ENCODE data around the gene GAP43. TPM values are rescaled to one million over a fixed set of nuclear protein-coding genes. Genes with fewer than 3 reads are reported as not detected.

The GAP43 gene
- total and polyA plus RNA-seq, 7 experiments from 2014 or later: not detected

DNA sequence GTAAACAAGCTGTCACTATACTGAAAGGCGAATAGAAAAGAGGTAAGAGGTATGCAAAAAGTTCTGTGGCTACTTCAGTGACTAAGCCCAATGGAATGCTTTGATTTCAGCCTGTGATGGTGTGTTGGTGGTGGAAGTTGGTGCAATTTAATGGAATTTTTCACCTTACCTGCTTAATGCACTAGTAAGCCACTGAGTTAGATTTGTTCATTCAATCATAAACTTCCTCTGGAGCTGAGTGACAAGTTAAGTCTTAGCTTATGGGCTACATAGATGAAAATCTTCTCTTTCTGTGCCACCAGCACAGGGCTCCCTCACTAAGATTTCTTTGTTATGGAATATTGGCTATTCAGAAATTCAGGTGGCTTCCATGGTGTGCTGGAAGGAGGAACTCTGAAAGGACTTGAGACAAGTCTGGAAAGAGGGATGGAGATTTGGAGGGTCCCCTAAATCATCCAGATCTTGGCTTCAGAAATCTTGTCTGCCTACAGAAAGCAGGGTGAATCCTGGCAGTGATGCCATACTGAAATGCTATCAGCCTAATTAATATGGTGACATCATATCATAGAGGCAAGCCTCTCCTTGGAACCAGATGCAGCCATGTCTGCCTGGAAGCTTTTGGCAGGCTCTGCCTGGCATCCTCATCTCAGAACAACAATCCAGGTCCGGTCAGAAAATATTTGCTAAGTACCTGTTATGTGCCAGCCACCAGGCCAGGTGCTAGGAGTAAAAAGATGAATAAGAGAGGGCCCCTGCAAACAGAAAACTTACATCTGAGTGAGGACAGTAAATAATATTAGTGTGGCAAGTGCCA lies 8.1 kb upstream of the GAP43 start:
- no peaks in the 10 kb centered on the region for H3K4me1 Mint-ChIP-seq
- Histone ChIP-seq H3K4me1 (ENCODE audit: control insufficient read depth in 2 of 2, insufficient read depth in 2 of 2, low read length in 2 of 2) (no peaks in the 10 kb centered on the region), H3K4me3 (ENCODE audit: low read length) (no peak overlapping the region), H3K27me3 (ENCODE audit: control insufficient read depth in 2 of 2, insufficient read depth in 2 of 2, low read length in 2 of 2) (no peaks in the 10 kb centered on the region), H3K27ac (ENCODE audit: low read depth, low read length) (no peak overlapping the region), H3K9me3 (ENCODE audit: control insufficient read depth in 2 of 3, low read length in 3 of 3) (no peaks in the 10 kb centered on the region), H3K36me3 (ENCODE audit: control insufficient read depth in 2 of 3, insufficient read depth in 3 of 3, low read length in 3 of 3) (no peaks in the 10 kb centered on the region)
- ChIA-PET POLR2A (no interaction called here), CTCF (no interaction called here)
- DNase-seq: no peak
- H3K27me3 Mint-ChIP-seq: peaks cover 2 to 30% (median 22%) of the 10 kb centered on the region in 5 donors
- no peak overlapping the region for H3K4me3 Mint-ChIP-seq
- no peak for ATAC-seq
- no peaks in the 10 kb centered on the region for H3K36me3 Mint-ChIP-seq
- intact Hi-C loops (cut with micrococcal nuclease): no loop called here
- peaks cover 0 to 4% (median 0%) of the 10 kb centered on the region in 11 donors for H3K9me3 Mint-ChIP-seq
- H3K27ac Mint-ChIP-seq: no peak overlapping the region

GRCh38 chr3:115616461-115616860 lies 6.8 kb upstream of the GAP43 start:
- Mint-ChIP-seq H3K27ac (no peak overlapping the region), H3K27me3 (peaks cover 0 to 29% (median 20%) of the 10 kb centered on the region in 5 donors), H3K9me3 (peaks cover 0 to 4% (median 0%) of the 10 kb centered on the region in 11 donors), H3K4me3 (no peak overlapping the region), H3K36me3 (no peaks in the 10 kb centered on the region), H3K4me1 (no peaks in the 10 kb centered on the region)
- H3K9me3 ChIP-seq (ENCODE audit: control insufficient read depth in 2 of 3, low read length in 3 of 3): no peaks in the 10 kb centered on the region
- ATAC-seq (no peak), DNase-seq (no peak)
- intact Hi-C loops (cut with micrococcal nuclease): no loop called here
- CTCF ChIA-PET: no interaction called here
- H3K4me3 ChIP-seq (ENCODE audit: low read length): no peak overlapping the region
- no peaks in the 10 kb centered on the region for H3K4me1 ChIP-seq (ENCODE audit: control insufficient read depth in 2 of 2, insufficient read depth in 2 of 2, low read length in 2 of 2)
- POLR2A ChIA-PET: no interaction called here
- H3K27me3 ChIP-seq (ENCODE audit: control insufficient read depth in 2 of 2, insufficient read depth in 2 of 2, low read length in 2 of 2): no peaks in the 10 kb centered on the region
- H3K36me3 ChIP-seq (ENCODE audit: control insufficient read depth in 2 of 3, insufficient read depth in 3 of 3, low read length in 3 of 3): no peaks in the 10 kb centered on the region
- H3K27ac ChIP-seq (ENCODE audit: low read depth, low read length): no peak overlapping the region

DNA sequence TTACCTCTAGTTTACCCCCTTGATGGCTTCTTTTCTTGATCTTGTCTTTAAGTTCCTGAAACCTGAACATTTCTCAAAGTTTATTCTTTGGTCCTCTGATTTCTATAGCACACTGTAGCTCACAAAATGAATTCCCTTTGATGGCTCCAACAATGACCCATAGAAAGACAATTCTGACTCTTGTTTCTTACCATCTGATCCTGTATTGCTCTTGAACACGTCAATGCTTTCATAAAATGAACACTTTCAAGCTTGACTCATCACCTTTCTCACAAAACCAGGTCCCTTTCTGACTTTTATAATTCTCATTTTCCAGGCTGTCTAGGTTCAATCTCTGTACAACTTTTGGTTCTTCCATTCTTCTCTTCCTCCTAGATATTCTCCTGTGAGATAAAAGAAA lies 5.7 kb upstream of the GAP43 start:
- H3K27me3 Mint-ChIP-seq: peaks cover 6 to 23% (median 19%) of the 10 kb centered on the region in 5 donors
- Histone ChIP-seq H3K36me3 (ENCODE audit: control insufficient read depth in 2 of 3, insufficient read depth in 3 of 3, low read length in 3 of 3) (no peaks in the 10 kb centered on the region), H3K4me3 (ENCODE audit: low read length) (no peak overlapping the region), H3K27me3 (ENCODE audit: control insufficient read depth in 2 of 2, insufficient read depth in 2 of 2, low read length in 2 of 2) (no peaks in the 10 kb centered on the region), H3K27ac (ENCODE audit: low read depth, low read length) (no peak overlapping the region), H3K4me1 (ENCODE audit: control insufficient read depth in 2 of 2, insufficient read depth in 2 of 2, low read length in 2 of 2) (no peaks in the 10 kb centered on the region), H3K9me3 (ENCODE audit: control insufficient read depth in 2 of 3, low read length in 3 of 3) (no peaks in the 10 kb centered on the region)
- H3K27ac Mint-ChIP-seq: no peak overlapping the region
- no peaks in the 10 kb centered on the region for H3K4me1 Mint-ChIP-seq
- no peak overlapping the region for H3K4me3 Mint-ChIP-seq
- DNase-seq: no peak
- intact Hi-C loops (cut with micrococcal nuclease): no loop called here
- ChIA-PET POLR2A (interaction anchor here (0.6 kb wide), 1 partner anchor 547 kb away, joined by 3 read pairs; no protein-coding TSS in a partner anchor), CTCF (no interaction called here)
- peaks cover 0 to 4% (median 0%) of the 10 kb centered on the region in 11 donors for H3K9me3 Mint-ChIP-seq
- H3K36me3 Mint-ChIP-seq: no peaks in the 10 kb centered on the region
- no peak for ATAC-seq

GRCh38 chr3:115624029-115624741 lies 875 bp downstream of the GAP43 start:
- Histone ChIP-seq H3K27me3 (ENCODE audit: control insufficient read depth in 2 of 2, insufficient read depth in 2 of 2, low read length in 2 of 2) (peaks cover 0 to 6% of the 10 kb centered on the region in 2 donors), H3K4me3 (ENCODE audit: low read length) (no peak overlapping the region), H3K36me3 (ENCODE audit: control insufficient read depth in 2 of 3, insufficient read depth in 3 of 3, low read length in 3 of 3) (no peaks in the 10 kb centered on the region), H3K9me3 (ENCODE audit: control insufficient read depth in 2 of 3, low read length in 3 of 3) (no peaks in the 10 kb centered on the region), H3K4me1 (ENCODE audit: control insufficient read depth in 2 of 2, insufficient read depth in 2 of 2, low read length in 2 of 2) (no peaks in the 10 kb centered on the region), H3K27ac (ENCODE audit: low read depth, low read length) (no peak overlapping the region)
- peak overlapping the region in 4 of 10 donors; percentile 2 to 54 (median 28) for H3K4me3 Mint-ChIP-seq
- DNase-seq (no peak), ATAC-seq (no peak)
- no peaks in the 10 kb centered on the region for H3K36me3 Mint-ChIP-seq
- intact Hi-C loops (cut with micrococcal nuclease): no loop called here
- POLR2A ChIA-PET: no interaction called here
- H3K4me1 Mint-ChIP-seq: peaks cover 4 to 16% (median 11%) of the 10 kb centered on the region in 7 donors
- H3K9me3 Mint-ChIP-seq: no peaks in the 10 kb centered on the region
- H3K27ac Mint-ChIP-seq: no peak overlapping the region
- CTCF ChIA-PET: no interaction called here
- H3K27me3 Mint-ChIP-seq: peaks cover 37 to 49% (median 43%) of the 10 kb centered on the region in 5 donors

DNA sequence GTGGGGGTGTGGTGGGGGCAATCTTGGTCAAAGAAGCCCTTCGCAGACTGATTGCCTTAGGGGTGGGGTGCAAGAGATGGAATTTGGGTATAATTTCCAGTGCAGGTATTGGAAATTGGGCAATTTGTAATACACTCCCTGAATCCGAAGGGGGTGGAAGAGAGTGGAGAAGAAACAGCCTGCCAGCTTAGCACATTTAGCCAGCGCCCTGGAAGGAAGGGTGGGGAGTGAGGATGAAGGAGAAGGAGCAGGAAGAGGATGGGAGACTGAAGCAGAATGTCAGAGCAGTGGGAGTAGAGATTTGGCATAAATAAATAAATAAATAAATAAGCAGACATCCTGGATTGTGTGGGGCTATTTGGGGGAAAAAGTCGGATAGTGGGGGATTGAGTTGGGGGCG lies 1.6 kb downstream of the GAP43 start:
- H3K27me3 ChIP-seq (ENCODE audit: control insufficient read depth in 2 of 2, insufficient read depth in 2 of 2, low read length in 2 of 2): peaks cover 0 to 6% of the 10 kb centered on the region in 2 donors
- no peaks in the 10 kb centered on the region for H3K36me3 ChIP-seq (ENCODE audit: control insufficient read depth in 2 of 3, insufficient read depth in 3 of 3, low read length in 3 of 3)
- H3K4me3 ChIP-seq (ENCODE audit: low read length): no peak overlapping the region
- H3K27ac ChIP-seq (ENCODE audit: low read depth, low read length): no peak overlapping the region
- Mint-ChIP-seq H3K4me1 (peaks cover 4 to 16% (median 11%) of the 10 kb centered on the region in 7 donors), H3K27me3 (peaks cover 37 to 48% (median 40%) of the 10 kb centered on the region in 5 donors), H3K4me3 (no peak overlapping the region), H3K36me3 (no peaks in the 10 kb centered on the region), H3K27ac (no peak overlapping the region), H3K9me3 (no peaks in the 10 kb centered on the region)
- H3K9me3 ChIP-seq (ENCODE audit: control insufficient read depth in 2 of 3, low read length in 3 of 3): no peaks in the 10 kb centered on the region
- H3K4me1 ChIP-seq (ENCODE audit: control insufficient read depth in 2 of 2, insufficient read depth in 2 of 2, low read length in 2 of 2): no peaks in the 10 kb centered on the region
- no peak for ATAC-seq
- POLR2A ChIA-PET: no interaction called here
- intact Hi-C loops (cut with micrococcal nuclease): no loop called here
- CTCF ChIA-PET: no interaction called here
- DNase-seq: no peak

DNA sequence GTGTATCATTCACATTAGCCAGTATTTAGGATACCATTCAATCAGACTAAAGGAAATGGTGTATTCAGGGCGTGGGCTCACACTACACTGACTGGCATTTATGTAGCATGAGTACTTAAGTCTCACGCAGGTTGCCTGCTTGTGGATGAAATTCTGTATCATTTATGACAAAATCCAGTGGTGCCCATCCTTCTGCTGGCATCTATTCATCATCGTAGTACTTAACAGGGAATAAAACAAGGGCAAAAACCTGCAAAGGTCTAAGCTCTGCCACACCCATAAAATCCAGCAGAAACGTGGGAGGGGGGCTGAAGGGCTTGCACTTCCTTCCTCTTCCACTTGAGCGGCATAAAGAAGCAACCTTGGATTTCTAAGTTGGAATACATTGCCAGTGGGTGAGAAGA lies 2.7 kb downstream of the GAP43 start:
- Histone ChIP-seq H3K4me1 (ENCODE audit: control insufficient read depth in 2 of 2, insufficient read depth in 2 of 2, low read length in 2 of 2) (no peaks in the 10 kb centered on the region), H3K4me3 (ENCODE audit: low read length) (no peak overlapping the region), H3K36me3 (ENCODE audit: control insufficient read depth in 2 of 3, insufficient read depth in 3 of 3, low read length in 3 of 3) (no peaks in the 10 kb centered on the region), H3K9me3 (ENCODE audit: control insufficient read depth in 2 of 3, low read length in 3 of 3) (no peaks in the 10 kb centered on the region), H3K27me3 (ENCODE audit: control insufficient read depth in 2 of 2, insufficient read depth in 2 of 2, low read length in 2 of 2) (peaks cover 0 to 6% of the 10 kb centered on the region in 2 donors), H3K27ac (ENCODE audit: low read depth, low read length) (no peak overlapping the region)
- no peak for DNase-seq
- no peaks in the 10 kb centered on the region for H3K36me3 Mint-ChIP-seq
- ChIA-PET CTCF (no interaction called here), POLR2A (no interaction called here)
- H3K27ac Mint-ChIP-seq: no peak overlapping the region
- no peak overlapping the region for H3K4me3 Mint-ChIP-seq
- no peak for ATAC-seq
- no peaks in the 10 kb centered on the region for H3K9me3 Mint-ChIP-seq
- H3K27me3 Mint-ChIP-seq: peaks cover 37 to 52% (median 44%) of the 10 kb centered on the region in 5 donors
- intact Hi-C loops (cut with micrococcal nuclease): no loop called here
- peaks cover 4 to 16% (median 11%) of the 10 kb centered on the region in 7 donors for H3K4me1 Mint-ChIP-seq

All from naive thymus-derived CD4-positive, alpha-beta T cell (primary cell).